ENCODE measurements around the gene HTT.

Gene HTT

GRCh38 chr4:3291969-3292570, 217.6 kb downstream of the HTT start:
- peak; percentile 74 for DNase-seq (ENCODE audit: low spot score)

- DNase-seq (ENCODE audit: low spot score), result peak; percentile 99
Observed at GRCh38 chr4:3292571-3293400, 218.3 kb downstream of the HTT start, which contains the start of gene RGS12. TSS of gene RGS12 (plus strand) at chr4:3293021. CDS start at chr4:3316171, 23,150 bp downstream.
